Raji (cell line): ENCODE measurements around the gene HSPE1.

Experiments
- POLR2A ChIP-seq: IDR thresholded peaks from 2 replicates; pipeline ENCODE4 v1.6.1; 2011; ENCODE audit warnings: low read depth, low read length, control low read depth; ENCODE audit not compliant: insufficient read depth

The HSPE1 gene

GRCh38 chr2:197499594-197500502, at the start of gene HSPE1, which contains the start of gene HSPD1:
HSPE1 (plus strand) TSS chr2:197500379; CDS start chr2:197500437, 58 bp downstream.
HSPD1 (minus strand) TSS chr2:197499840; CDS start chr2:197498848, 992 bp downstream.
- TF ChIP-seq POLR2A: peak; percentile 98

GRCh38 chr2:197450465-197450864, 49.7 kb upstream of the HSPE1 start:
- no peak for TF ChIP-seq POLR2A

- TF ChIP-seq POLR2A: peak; percentile 76; the same call in 1 of the 2 replicates
Measured at GRCh38 chr2:197452754-197453122, 47.4 kb upstream of the HSPE1 start.

- peak; percentile 75 for TF ChIP-seq POLR2A
Measured at GRCh38 chr2:197453123-197453913, 46.9 kb upstream of the HSPE1 start, which contains the start of gene COQ10B. COQ10B (plus strand) TSS chr2:197453552; CDS start chr2:197453561, 9 bp downstream.

GRCh38 chr2:197453914-197454398, 46.2 kb upstream of the HSPE1 start:
- TF ChIP-seq POLR2A: no peak

- TF ChIP-seq POLR2A: no peak
Measured at GRCh38 chr2:197454923-197455322, 45.3 kb upstream of the HSPE1 start.

- TF ChIP-seq POLR2A: no peak
Measured at GRCh38 chr2:197455428-197455827, 44.8 kb upstream of the HSPE1 start.

GRCh38 chr2:197460649-197461048, 39.5 kb upstream of the HSPE1 start:
- TF ChIP-seq POLR2A: no peak

- no peak for TF ChIP-seq POLR2A
Measured at GRCh38 chr2:197461057-197461456, 39.1 kb upstream of the HSPE1 start.

GRCh38 chr2:197464175-197464574, 36.0 kb upstream of the HSPE1 start:
- TF ChIP-seq POLR2A: no peak

- TF ChIP-seq POLR2A: no peak
Measured at GRCh38 chr2:197472166-197472565, 28.0 kb upstream of the HSPE1 start.

GRCh38 chr2:197477797-197478196, 22.4 kb upstream of the HSPE1 start:
- no peak for TF ChIP-seq POLR2A

GRCh38 chr2:197480165-197481036, 19.8 kb upstream of the HSPE1 start:
- no peak for TF ChIP-seq POLR2A

GRCh38 chr2:197486175-197486574, 14.0 kb upstream of the HSPE1 start:
- TF ChIP-seq POLR2A: no peak

GRCh38 chr2:197487385-197487784, 12.8 kb upstream of the HSPE1 start:
- no peak for TF ChIP-seq POLR2A
